Prostate gland (tissue), 2 donors: Measurements from ENCODE around the gene SPON1.

Experiments used
- CTCF ChIP-seq, 4 experiments: fragments of 200-600 bp in 2 of 4; fragments of 450-650 bp in 2 of 4; sonication (generic) in 2 of 4; IDR thresholded peaks; 1 replicate in 3 of 4; 2 replicates in 1 of 4; pipeline ENCODE4 v1.5.1; 2016 to 2019; ENCODE audit warnings: antibody characterized with exemption in 4 of 4, mild to moderate bottlenecking in 2 of 4, moderate library complexity in 2 of 4
- POLR2A ChIP-seq: fragments of 450-650 bp; IDR thresholded peaks from one replicate; pipeline ENCODE4 v1.6.1; 2016; ENCODE audit warnings: antibody characterized with exemption, mild to moderate bottlenecking

- TF ChIP-seq CTCF (IDR thresholded peaks at IDR 0.05) (no peak), POLR2A (no peak)
Observed at GRCh38 chr11:14232652-14233051, 270.1 kb downstream of the SPON1 start.
